ENCODE results near the gene SEC31A.
A peak's percentile ranks its signal among the peaks of the same experiment; 100 is the strongest.

The SEC31A gene

GRCh38 chr4:82852751-82853285 is 38.1 kb downstream of the SEC31A start:
- no peak for TF ChIP-seq CTCF (conservative IDR thresholded peaks at IDR 0.05; ENCODE audit: control insufficient read depth, insufficient read depth, low read depth, low read length)
- H3K4me3 ChIP-seq (ENCODE audit: control insufficient read depth, low read depth, low read length): no peak overlapping the region
- no peak for DNase-seq (ENCODE audit: low read depth)

- TF ChIP-seq CTCF (conservative IDR thresholded peaks at IDR 0.05; ENCODE audit: control insufficient read depth, insufficient read depth, low read depth, low read length): peak; percentile 54
- H3K4me3 ChIP-seq (ENCODE audit: control insufficient read depth, low read depth, low read length): no peak overlapping the region
- DNase-seq (ENCODE audit: low read depth): peak; percentile 54
Observed at GRCh38 chr4:82851885-82852750, 38.8 kb downstream of the SEC31A start.

- no peak for TF ChIP-seq CTCF (conservative IDR thresholded peaks at IDR 0.05; ENCODE audit: control insufficient read depth, insufficient read depth, low read depth, low read length)
- DNase-seq (ENCODE audit: low read depth): no peak
- H3K4me3 ChIP-seq (ENCODE audit: control insufficient read depth, low read depth, low read length): no peak overlapping the region
Observed at GRCh38 chr4:82851318-82851717, 39.6 kb downstream of the SEC31A start.

- H3K4me3 ChIP-seq (ENCODE audit: control insufficient read depth, low read depth, low read length): no peak overlapping the region
- no peak for TF ChIP-seq CTCF (conservative IDR thresholded peaks at IDR 0.05; ENCODE audit: control insufficient read depth, insufficient read depth, low read depth, low read length)
- DNase-seq (ENCODE audit: low read depth): no peak
Observed at GRCh38 chr4:82850684-82851083, 40.3 kb downstream of the SEC31A start.

GRCh38 chr4:82848706-82849105 is 42.2 kb downstream of the SEC31A start:
- no peak for DNase-seq (ENCODE audit: low read depth)
- H3K4me3 ChIP-seq (ENCODE audit: control insufficient read depth, low read depth, low read length): no peak overlapping the region
- TF ChIP-seq CTCF (conservative IDR thresholded peaks at IDR 0.05; ENCODE audit: control insufficient read depth, insufficient read depth, low read depth, low read length): no peak

GRCh38 chr4:82842593-82842992 is 48.4 kb downstream of the SEC31A start:
- H3K4me3 ChIP-seq (ENCODE audit: control insufficient read depth, low read depth, low read length): no peak overlapping the region
- peak; percentile 45 for TF ChIP-seq CTCF (conservative IDR thresholded peaks at IDR 0.05; ENCODE audit: control insufficient read depth, insufficient read depth, low read depth, low read length)
- peak; percentile 29 for DNase-seq (ENCODE audit: low read depth)

Measured in fibroblast of mammary gland (primary cell).